Measurements from ENCODE around the gene ITGA11. TPM values are rescaled to one million over a fixed set of nuclear protein-coding genes. Genes with fewer than 3 reads are reported as not detected.

ITGA11 gene
- total and polyA plus RNA-seq, 2 of the 13 experiments (the other 11 are each of a cell fraction or from before 2014, with no cell fraction given), result not detected

DNA sequence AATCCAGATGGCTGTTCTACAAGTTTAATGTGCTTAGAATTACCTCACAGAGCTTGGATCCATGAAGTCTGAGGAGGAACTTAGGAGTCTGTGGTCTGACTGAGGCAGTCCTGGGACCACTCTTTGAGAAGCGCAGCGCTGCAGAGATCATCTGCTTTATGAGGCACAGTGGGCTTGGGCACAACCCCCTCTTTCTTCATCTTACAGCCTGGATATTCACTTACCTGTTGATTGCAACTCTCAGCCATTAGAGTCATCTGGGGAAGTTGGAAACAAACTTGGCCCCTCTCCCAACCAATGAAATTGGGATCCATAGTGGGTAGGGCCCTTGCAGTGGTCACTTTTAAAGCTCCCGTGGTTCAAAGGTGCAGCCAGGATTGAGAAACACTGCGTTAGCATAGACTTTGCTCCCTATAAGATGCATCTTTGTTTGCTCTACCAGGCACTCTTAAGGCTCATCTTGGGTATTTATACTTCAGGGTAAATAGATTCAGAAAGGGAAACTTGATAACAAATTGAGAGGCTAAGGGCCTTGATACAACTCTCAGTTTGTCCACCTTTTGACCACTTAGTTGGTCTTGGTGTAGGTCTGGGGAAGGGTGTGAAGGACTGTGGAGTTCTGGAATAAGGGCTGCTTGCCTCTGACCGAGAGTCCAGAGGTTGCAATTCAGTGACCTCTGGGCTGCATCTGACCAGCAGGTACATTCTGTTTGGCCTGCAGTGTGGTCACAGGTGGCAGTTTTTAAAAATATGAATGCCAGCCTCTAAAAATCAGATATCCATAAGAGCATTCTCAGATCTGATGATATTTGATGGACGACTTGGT, 131.6 kb downstream of the ITGA11 start (continued):
- TF ChIP-seq KDM6A (CRISPR knock-in tag; IDR thresholded peaks at IDR 0.05; ENCODE audit: low read depth) (peak; percentile 74; the same call in 1 of the 2 replicates), ZNF709 (CRISPR knock-in tag; IDR thresholded peaks at IDR 0.05) (peak; percentile 60; the same call in 1 of the 2 replicates), ZSCAN20 (CRISPR knock-in tag; IDR thresholded peaks at IDR 0.05; ENCODE audit: borderline replicate concordance) (no peak), NCOA2 (CRISPR knock-in tag; IDR thresholded peaks at IDR 0.05) (peak; percentile 67), MIER2 (CRISPR knock-in tag; IDR thresholded peaks at IDR 0.05) (no peak), ZNF572 (CRISPR knock-in tag; IDR thresholded peaks at IDR 0.05) (no peak), MLLT10 (CRISPR knock-in tag; IDR thresholded peaks at IDR 0.05) (no peak), MAFG (CRISPR knock-in tag; IDR thresholded peaks at IDR 0.05) (no peak), SIX4 (CRISPR knock-in tag; IDR thresholded peaks at IDR 0.05) (no peak), ZNF432 (CRISPR knock-in tag; IDR thresholded peaks at IDR 0.05; ENCODE audit: borderline replicate concordance) (no peak), RCOR2 (CRISPR knock-in tag; IDR thresholded peaks at IDR 0.05) (peak; percentile 59; the same call in 1 of the 2 replicates), SP140L (CRISPR knock-in tag; IDR thresholded peaks at IDR 0.05; ENCODE audit: borderline replicate concordance) (no peak), PHB2 (IDR thresholded peaks at IDR 0.05; ENCODE audit: partially characterized antibody) (no peak), ZNF549 (CRISPR knock-in tag; IDR thresholded peaks at IDR 0.05) (no peak), RFX1 (IDR thresholded peaks at IDR 0.05) (no peak), ZNF790 (CRISPR knock-in tag; IDR thresholded peaks at IDR 0.05; ENCODE audit: borderline replicate concordance) (no peak), ZNF550 (CRISPR knock-in tag; IDR thresholded peaks at IDR 0.05; ENCODE audit: borderline replicate concordance) (no peak), PRDM15 (CRISPR knock-in tag; IDR thresholded peaks at IDR 0.05) (no peak), GPBP1L1 (CRISPR knock-in tag; IDR thresholded peaks at IDR 0.05) (no peak), NFIB (CRISPR knock-in tag; IDR thresholded peaks at IDR 0.05; ENCODE audit: borderline replicate concordance) (no peak), ZNF775 (CRISPR knock-in tag; IDR thresholded peaks at IDR 0.05; ENCODE audit: borderline replicate concordance) (no peak), NFKB2 (CRISPR knock-in tag; IDR thresholded peaks at IDR 0.05; ENCODE audit: borderline replicate concordance) (no peak)
- TF ChIP-seq, protein P1, sequence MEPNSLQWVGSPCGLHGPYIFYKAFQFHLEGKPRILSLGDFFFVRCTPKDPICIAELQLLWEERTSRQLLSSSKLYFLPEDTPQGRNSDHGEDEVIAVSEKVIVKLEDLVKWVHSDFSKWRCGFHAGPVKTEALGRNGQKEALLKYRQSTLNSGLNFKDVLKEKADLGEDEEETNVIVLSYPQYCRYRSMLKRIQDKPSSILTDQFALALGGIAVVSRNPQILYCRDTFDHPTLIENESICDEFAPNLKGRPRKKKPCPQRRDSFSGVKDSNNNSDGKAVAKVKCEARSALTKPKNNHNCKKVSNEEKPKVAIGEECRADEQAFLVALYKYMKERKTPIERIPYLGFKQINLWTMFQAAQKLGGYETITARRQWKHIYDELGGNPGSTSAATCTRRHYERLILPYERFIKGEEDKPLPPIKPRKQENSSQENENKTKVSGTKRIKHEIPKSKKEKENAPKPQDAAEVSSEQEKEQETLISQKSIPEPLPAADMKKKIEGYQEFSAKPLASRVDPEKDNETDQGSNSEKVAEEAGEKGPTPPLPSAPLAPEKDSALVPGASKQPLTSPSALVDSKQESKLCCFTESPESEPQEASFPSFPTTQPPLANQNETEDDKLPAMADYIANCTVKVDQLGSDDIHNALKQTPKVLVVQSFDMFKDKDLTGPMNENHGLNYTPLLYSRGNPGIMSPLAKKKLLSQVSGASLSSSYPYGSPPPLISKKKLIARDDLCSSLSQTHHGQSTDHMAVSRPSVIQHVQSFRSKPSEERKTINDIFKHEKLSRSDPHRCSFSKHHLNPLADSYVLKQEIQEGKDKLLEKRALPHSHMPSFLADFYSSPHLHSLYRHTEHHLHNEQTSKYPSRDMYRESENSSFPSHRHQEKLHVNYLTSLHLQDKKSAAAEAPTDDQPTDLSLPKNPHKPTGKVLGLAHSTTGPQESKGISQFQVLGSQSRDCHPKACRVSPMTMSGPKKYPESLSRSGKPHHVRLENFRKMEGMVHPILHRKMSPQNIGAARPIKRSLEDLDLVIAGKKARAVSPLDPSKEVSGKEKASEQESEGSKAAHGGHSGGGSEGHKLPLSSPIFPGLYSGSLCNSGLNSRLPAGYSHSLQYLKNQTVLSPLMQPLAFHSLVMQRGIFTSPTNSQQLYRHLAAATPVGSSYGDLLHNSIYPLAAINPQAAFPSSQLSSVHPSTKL (CRISPR knock-in tag; IDR thresholded peaks at IDR 0.05), result peak; percentile 90
